Cardiac fibroblast (primary cell): ENCODE data around the gene EFHD2.
"Not testable (repeated sequence)": the region's sequence is repeated elsewhere in the genome, so short reads cannot be mapped to it uniquely, and the experiment has no call there.

Experiments
- DNase-seq, 2 donors: peaks; one replicate each; pipeline versions ENCODE4 v3.0.0 to v3.0.0-alpha.2; 2010; ENCODE audit warnings: low read depth in 2 of 2
- H3K4me3 ChIP-seq, 2 donors: replicated peaks in 1 of 2; 1 replicate in 1 of 2; 2 replicates in 1 of 2; pipeline ENCODE4 v1.5.1; 2011; ENCODE audit warnings: low read depth in 2 of 2, low read length in 2 of 2, mild to moderate bottlenecking in 2 of 2, moderate library complexity in 1 of 2
- TF ChIP-seq, protein P1 (sequence below): IDR thresholded peaks from one replicate; pipeline ENCODE4 v1.5.1; 2011; ENCODE audit warnings: low read depth, mild to moderate bottlenecking, low read length, inconsistent platforms

EFHD2 gene

DNA sequence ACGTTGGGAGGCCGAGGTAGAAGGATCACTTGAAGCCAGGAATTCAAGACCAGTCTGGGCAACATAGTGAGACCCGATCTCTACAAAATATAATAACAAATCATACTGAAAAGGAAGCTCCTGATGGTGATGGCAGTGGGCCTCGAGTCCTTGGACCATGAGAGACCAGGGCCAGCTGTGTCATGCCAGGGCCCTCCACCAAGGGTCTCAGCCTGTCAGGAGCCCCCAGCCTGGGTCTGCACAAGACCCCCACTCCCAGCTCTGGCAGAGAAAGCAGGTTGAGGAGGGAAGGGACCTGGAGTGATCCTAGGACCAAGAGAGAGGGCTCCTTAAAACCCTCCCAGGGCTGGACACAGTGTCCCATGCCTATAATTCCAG, 21.9 kb downstream of the EFHD2 start:
- TF ChIP-seq, protein P1, sequence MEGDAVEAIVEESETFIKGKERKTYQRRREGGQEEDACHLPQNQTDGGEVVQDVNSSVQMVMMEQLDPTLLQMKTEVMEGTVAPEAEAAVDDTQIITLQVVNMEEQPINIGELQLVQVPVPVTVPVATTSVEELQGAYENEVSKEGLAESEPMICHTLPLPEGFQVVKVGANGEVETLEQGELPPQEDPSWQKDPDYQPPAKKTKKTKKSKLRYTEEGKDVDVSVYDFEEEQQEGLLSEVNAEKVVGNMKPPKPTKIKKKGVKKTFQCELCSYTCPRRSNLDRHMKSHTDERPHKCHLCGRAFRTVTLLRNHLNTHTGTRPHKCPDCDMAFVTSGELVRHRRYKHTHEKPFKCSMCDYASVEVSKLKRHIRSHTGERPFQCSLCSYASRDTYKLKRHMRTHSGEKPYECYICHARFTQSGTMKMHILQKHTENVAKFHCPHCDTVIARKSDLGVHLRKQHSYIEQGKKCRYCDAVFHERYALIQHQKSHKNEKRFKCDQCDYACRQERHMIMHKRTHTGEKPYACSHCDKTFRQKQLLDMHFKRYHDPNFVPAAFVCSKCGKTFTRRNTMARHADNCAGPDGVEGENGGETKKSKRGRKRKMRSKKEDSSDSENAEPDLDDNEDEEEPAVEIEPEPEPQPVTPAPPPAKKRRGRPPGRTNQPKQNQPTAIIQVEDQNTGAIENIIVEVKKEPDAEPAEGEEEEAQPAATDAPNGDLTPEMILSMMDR: no peak
- no peak overlapping the region for H3K4me3 ChIP-seq
- DNase-seq: no peak

DNA sequence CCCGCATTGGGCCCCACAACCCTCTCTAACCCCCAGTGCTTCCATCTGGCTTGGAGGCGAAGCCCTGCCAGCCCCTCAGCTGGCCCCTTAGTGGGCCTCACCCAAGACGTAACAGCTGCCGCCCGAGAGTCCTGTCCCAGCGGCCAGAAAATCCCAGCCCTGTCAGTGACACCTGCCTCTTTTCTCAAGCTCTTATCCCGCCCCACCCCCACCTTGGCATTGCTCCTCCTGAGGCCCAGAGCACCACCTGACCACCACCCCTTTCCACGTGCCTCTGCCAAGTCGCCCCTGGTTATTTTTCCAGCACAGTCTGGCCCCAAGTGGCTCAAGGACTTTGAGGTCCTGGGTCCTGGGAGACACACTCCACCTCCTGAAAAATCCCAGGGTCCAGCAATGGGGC, 22.6 kb downstream of the EFHD2 start:
- no peak overlapping the region for H3K4me3 ChIP-seq
- TF ChIP-seq, protein P1: no peak
- no peak for DNase-seq

DNA sequence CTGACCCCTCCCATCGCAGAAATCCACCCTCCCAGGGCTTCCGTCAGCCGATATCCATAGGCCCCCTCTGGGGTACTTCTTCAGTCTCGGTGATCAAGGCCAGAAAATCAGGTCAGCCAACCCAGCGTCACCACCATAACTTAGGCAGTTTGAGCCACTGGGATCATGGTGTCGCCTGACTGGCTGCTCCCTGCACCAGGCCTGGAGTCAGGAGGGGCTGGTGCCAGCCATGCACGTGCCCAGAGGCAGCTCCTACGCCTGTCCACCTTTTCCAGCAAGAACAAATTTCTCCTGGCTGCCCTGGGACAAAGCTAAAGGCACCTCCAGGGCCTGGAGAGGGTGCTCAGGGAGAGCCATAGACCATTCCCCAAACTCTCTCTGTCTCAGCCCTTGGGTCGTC, 23.8 kb downstream of the EFHD2 start:
- TF ChIP-seq, protein P1: no peak
- no peak for DNase-seq
- no peak overlapping the region for H3K4me3 ChIP-seq

DNA sequence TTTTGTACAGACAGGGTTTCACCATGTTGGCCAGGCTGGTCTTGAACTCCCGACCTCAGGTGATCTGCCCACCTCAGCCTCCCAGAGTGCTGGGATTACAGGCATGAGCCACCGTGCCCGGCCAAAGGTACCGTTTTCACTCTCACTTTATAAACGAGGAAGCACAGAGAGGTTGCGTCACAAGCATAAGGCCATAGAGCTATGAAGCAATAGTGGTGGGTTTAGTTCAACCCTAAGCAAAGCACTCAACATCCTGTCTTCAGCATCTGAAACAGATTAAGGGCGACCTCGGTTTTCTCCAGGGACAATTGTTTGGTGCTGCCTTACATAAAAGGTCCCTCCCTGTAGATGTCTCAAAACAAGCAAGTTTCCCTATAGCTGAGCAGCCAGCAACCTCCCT, 25.1 kb downstream of the EFHD2 start:
- peak; percentile 49 to 80 for DNase-seq
- not testable (repeated sequence) for H3K4me3 ChIP-seq

DNA sequence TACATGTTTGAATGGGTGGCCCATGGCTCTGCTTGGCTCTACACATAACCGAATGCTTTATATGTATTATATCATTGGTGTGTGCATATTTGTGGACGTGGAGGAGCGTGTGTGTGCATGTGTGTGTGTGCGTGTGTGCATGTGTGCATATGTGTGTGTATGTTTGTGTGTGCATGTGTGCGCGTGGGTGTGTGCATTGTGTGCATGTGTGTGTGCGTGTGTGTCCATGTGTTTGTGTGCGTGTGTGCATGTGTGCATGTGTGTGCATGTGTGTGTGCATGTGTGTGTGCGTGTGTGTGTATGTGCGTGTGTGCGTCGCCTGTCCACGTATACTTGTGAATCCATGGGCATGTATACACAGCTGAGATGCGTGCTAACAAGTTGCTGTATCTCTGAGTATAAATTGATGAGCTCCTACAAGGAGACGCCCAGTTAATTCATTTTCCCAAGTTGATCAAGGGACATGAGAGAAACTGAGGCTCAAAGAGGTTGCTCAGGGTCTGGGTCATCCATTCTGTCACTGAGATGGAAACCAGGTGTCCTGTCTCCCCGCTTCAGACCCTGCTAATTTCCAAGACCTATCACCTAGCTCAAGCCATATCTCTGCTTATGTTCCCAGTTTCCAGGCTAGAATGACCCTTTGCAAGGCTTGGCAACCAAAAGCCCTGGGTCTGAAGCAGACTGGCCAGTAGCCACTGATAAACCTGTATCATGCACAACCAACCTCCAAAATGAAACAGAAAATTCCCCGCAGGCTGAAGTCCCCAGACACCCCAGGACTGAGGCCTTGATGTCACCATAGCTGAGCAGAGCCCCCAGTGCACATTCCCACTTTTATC, 25.8 kb downstream of the EFHD2 start:
- DNase-seq: no peak
- no peak overlapping the region for H3K4me3 ChIP-seq
- TF ChIP-seq, protein P1: no peak

DNA sequence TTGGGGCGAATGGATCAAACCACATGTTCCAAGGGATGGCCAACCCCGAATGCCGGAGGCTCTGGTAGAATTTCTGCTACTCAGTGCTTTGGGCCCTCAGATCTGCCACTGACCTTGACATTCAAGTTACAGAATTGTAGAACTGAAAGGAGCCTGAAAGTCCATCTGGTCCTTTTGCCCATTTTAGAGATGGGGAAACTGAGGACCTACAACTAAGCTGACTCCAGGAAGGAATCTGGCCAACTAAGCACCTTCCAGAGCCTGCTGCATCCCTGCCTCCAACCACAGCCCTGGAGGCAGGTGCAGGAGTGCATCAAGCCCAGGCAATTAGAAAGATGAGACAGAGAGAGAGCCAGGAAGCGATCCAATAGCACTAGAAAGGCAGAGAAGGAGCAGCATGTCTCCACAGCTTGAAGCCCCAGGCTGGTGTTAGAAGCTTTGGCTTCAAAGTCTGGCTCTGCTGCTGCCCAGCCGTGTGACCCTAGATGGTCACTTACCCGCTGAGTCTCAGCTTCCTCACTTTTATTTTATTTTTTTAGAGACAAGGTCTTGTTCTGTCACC, 27.3 kb downstream of the EFHD2 start:
- no peak for DNase-seq
- H3K4me3 ChIP-seq: no peak overlapping the region
- TF ChIP-seq, protein P1: no peak

DNA sequence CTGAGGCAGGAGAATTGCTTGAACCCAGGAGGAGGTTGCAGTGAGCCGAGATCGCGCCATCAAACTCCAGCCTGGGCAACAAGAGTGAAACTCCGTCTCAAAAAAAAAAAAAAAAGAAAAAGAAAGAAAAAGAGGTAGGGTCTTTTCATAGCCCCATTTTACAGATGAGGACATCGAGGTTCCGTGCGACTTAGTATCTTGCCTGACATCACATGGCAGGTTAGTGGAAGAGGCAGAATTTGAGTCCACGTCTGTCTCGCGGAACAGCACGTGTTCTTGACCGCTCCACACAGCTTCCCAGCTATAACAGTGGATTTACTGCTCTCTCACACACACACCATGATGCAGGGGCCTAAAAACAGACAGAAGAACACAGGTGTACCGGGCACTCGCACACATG, 29.6 kb downstream of the EFHD2 start:
- TF ChIP-seq, protein P1: no peak
- H3K4me3 ChIP-seq: no peak overlapping the region
- DNase-seq: no peak
